CD4-positive, alpha-beta T cell (primary cell): ENCODE results near the gene BCO2. TPM values are rescaled to one million over a fixed set of nuclear protein-coding genes. Genes with fewer than 3 reads are reported as not detected.

Experiments
- ATAC-seq: fragments of 200-7000 bp; cut with Tn5 transposase; one replicate; pipeline ENCODE4 v1.10.0; 2022; ENCODE audit warnings: mild to moderate bottlenecking; ENCODE audit not compliant: poor library complexity
- CTCF ChIA-PET: fragments of 350-600 bp; sonication (Branson Sonifier 250); formaldehyde crosslinking; loops from one replicate; lab custom pipeline; 2021; ENCODE audit warnings: antibody characterized with exemption, inconsistent platforms; lab: Charles Lee
- POLR2A ChIA-PET: fragments of 350-600 bp; sonication (Branson Sonifier 250); formaldehyde crosslinking; loops from one replicate; lab custom pipeline; 2021; ENCODE audit warnings: antibody characterized with exemption, inconsistent platforms; lab: Charles Lee
- DNase-seq, 14 experiments: peaks; one replicate each; pipeline ENCODE4 v3.0.0-alpha.2; 2013 to 2020; ENCODE audit warnings: mixed read lengths in 2 of 14
- H3K27ac ChIP-seq, 2 donors: one replicate each; pipeline versions ENCODE4 v1.5.1 to v1.7.0; 2013; ENCODE audit warnings: low read length in 2 of 2, low read depth in 1 of 2, mild to moderate bottlenecking in 1 of 2
- H3K27me3 ChIP-seq, 2 experiments: 1 replicate in 1 of 2; 2 replicates in 1 of 2; pipeline versions ENCODE4 v1.6.1 to v1.7.0; 2013; ENCODE audit warnings: low read length in 2 of 2, control low read depth in 1 of 2, mild to moderate bottlenecking in 1 of 2, moderate library complexity in 1 of 2; ENCODE audit not compliant: insufficient read depth in 2 of 2, control insufficient read depth in 1 of 2
- H3K36me3 ChIP-seq: one replicate; pipeline ENCODE4 v1.6.1; 2013; ENCODE audit warnings: low read length, control low read depth; ENCODE audit not compliant: insufficient read depth
- H3K4me1 ChIP-seq: one replicate; pipeline ENCODE4 v1.6.1; 2013; ENCODE audit warnings: low read length, control low read depth; ENCODE audit not compliant: insufficient read depth
- H3K4me3 ChIP-seq: one replicate; pipeline ENCODE4 v1.5.1; 2013; ENCODE audit warnings: mild to moderate bottlenecking, low read length, moderate library complexity
- H3K9me3 ChIP-seq, 2 experiments: 1 replicate in 1 of 2; 2 replicates in 1 of 2; pipeline versions ENCODE4 v1.6.1 to v1.7.0; 2013; ENCODE audit warnings: low read length in 2 of 2, mild to moderate bottlenecking in 2 of 2, control low read depth in 1 of 2, moderate library complexity in 1 of 2; ENCODE audit not compliant: control insufficient read depth in 1 of 2, insufficient read depth in 1 of 2
- H3K27ac Mint-ChIP-seq: one replicate; pipeline ENCODE4 v1.8.0; 2020; ENCODE audit warnings: mixed read lengths
- H3K27me3 Mint-ChIP-seq: one replicate; pipeline ENCODE4 v1.8.0; 2021; ENCODE audit warnings: mixed read lengths
- H3K36me3 Mint-ChIP-seq: one replicate; pipeline ENCODE4 v1.8.0; 2021; ENCODE audit warnings: low read depth, mixed read lengths
- H3K4me1 Mint-ChIP-seq: one replicate; pipeline ENCODE4 v1.8.0; 2021; ENCODE audit warnings: low read depth, mixed read lengths
- H3K4me3 Mint-ChIP-seq: one replicate; pipeline ENCODE4 v1.8.0; 2020; ENCODE audit warnings: mild to moderate bottlenecking, mixed read lengths
- H3K9me3 Mint-ChIP-seq: one replicate; pipeline ENCODE4 v1.8.0; 2020; ENCODE audit warnings: mixed read lengths
- CTCF ChIP-seq: fragments of 200-600 bp; IDR thresholded peaks from one replicate; pipeline ENCODE4 v1.8.0; 2022; ENCODE audit warnings: antibody characterized with exemption, mild to moderate bottlenecking
- intact Hi-C, 2 experiments: fragments of 100-400 bp; cut with DNase I in 1 of 2; cut with micrococcal nuclease in 1 of 2; formaldehyde crosslinking; loops; one replicate each; pipeline versions ENCODE4 v1.15.1 to v1.9.0; 2023 to 2025; cut with DNase I, micrococcal nuclease
- total RNA-seq, 174 experiments: library from RNA in 2 of 174; stranded (reverse) in 2 of 174; gene quantifications; one replicate each; pipeline ENCODE4 v1.2.3 and lab custom pipeline; 2021 to 2026

The BCO2 gene
- total RNA-seq, 2 experiments from 2014 or later: 1.1 to 1.5 TPM

GRCh38 chr11:112221274-112221835, 46.0 kb downstream of the BCO2 start:
- CTCF ChIA-PET: interaction anchor here (3.3 to 6.2 kb wide), 2 partner anchors 59 to 334 kb away, joined by 15 to 49 read pairs; no protein-coding TSS in a partner anchor
- H3K4me3 ChIP-seq: no peak overlapping the region
- H3K27ac Mint-ChIP-seq: no peak overlapping the region
- H3K4me1 Mint-ChIP-seq: peaks cover 6% of the 10 kb centered on the region
- TF ChIP-seq CTCF: no peak
- POLR2A ChIA-PET: interaction anchor here (0.7 kb wide), 1 partner anchor 9 kb away, joined by 4 read pairs; no protein-coding TSS in a partner anchor
- peaks cover 11% of the 10 kb centered on the region for H3K4me1 ChIP-seq
- H3K4me3 Mint-ChIP-seq: no peak overlapping the region
- no peaks in the 10 kb centered on the region for H3K27me3 Mint-ChIP-seq
- H3K27ac ChIP-seq: no peak overlapping the region
- H3K36me3 Mint-ChIP-seq: peaks cover 5% of the 10 kb centered on the region
- ATAC-seq (no peak), DNase-seq (no peak)
- no peaks in the 10 kb centered on the region for H3K27me3 ChIP-seq
- intact Hi-C loops: loop anchor here in 1 of 2 experiments (2.0 to 10.0 kb wide), 5 partner anchors 109 to 457 kb away; partner anchors contain the start of genes PPP2R1B, SDHD and TIMM8B
- no peaks in the 10 kb centered on the region for H3K36me3 ChIP-seq
- no peaks in the 10 kb centered on the region for H3K9me3 Mint-ChIP-seq
- no peaks in the 10 kb centered on the region for H3K9me3 ChIP-seq

GRCh38 chr11:112222303-112222702, 47.0 kb downstream of the BCO2 start:
- POLR2A ChIA-PET: interaction anchor here (0.5 kb wide), 1 partner anchor 19 kb away, joined by 3 read pairs; no protein-coding TSS in a partner anchor
- Mint-ChIP-seq H3K9me3 (no peaks in the 10 kb centered on the region), H3K36me3 (peaks cover 13% of the 10 kb centered on the region), H3K4me1 (peaks cover 14% of the 10 kb centered on the region), H3K4me3 (no peak overlapping the region), H3K27me3 (no peaks in the 10 kb centered on the region), H3K27ac (no peak overlapping the region)
- no peaks in the 10 kb centered on the region for H3K36me3 ChIP-seq
- no peaks in the 10 kb centered on the region for H3K27me3 ChIP-seq
- H3K4me1 ChIP-seq: peaks cover 18% of the 10 kb centered on the region
- TF ChIP-seq CTCF: no peak
- H3K27ac ChIP-seq: no peak overlapping the region
- CTCF ChIA-PET: interaction anchor here (3.3 to 6.2 kb wide), 2 partner anchors 58 to 334 kb away, joined by 15 to 49 read pairs; no protein-coding TSS in a partner anchor
- ATAC-seq (no peak), DNase-seq (no peak)
- intact Hi-C loops: loop anchor here in 1 of 2 experiments (5.0 to 10.0 kb wide), 4 partner anchors 110 to 458 kb away; partner anchors contain the start of genes PPP2R1B, SDHD and TIMM8B
- no peak overlapping the region for H3K4me3 ChIP-seq
- no peaks in the 10 kb centered on the region for H3K9me3 ChIP-seq

- H3K36me3 ChIP-seq: no peaks in the 10 kb centered on the region
- peaks cover 22% of the 10 kb centered on the region for H3K4me1 ChIP-seq
- ATAC-seq (no peak), DNase-seq (no peak)
- Mint-ChIP-seq H3K4me1 (peaks cover 22% of the 10 kb centered on the region), H3K9me3 (no peaks in the 10 kb centered on the region), H3K36me3 (peaks cover 19% of the 10 kb centered on the region), H3K4me3 (no peak overlapping the region), H3K27ac (no peak overlapping the region), H3K27me3 (no peaks in the 10 kb centered on the region)
- no peak overlapping the region for H3K27ac ChIP-seq
- ChIA-PET POLR2A (no interaction called here), CTCF (interaction anchor here (6.2 kb wide), 1 partner anchor 57 kb away, joined by 49 read pairs; no protein-coding TSS in a partner anchor)
- intact Hi-C loops: loop anchor here in 1 of 2 experiments (5.0 to 10.0 kb wide), 4 partner anchors 111 to 458 kb away; partner anchors contain the start of genes PPP2R1B, SDHD and TIMM8B
- no peak for TF ChIP-seq CTCF
- H3K27me3 ChIP-seq: no peaks in the 10 kb centered on the region
- no peaks in the 10 kb centered on the region for H3K9me3 ChIP-seq
- H3K4me3 ChIP-seq: no peak overlapping the region
These were observed 47.8 kb downstream of the BCO2 start for GRCh38 chr11:112223121-112223520.
